Femur (tissue), 1 donor: ENCODE results near the gene ZBP1.

ENCODE experiments used
- DNase-seq: peaks from one replicate; pipeline ENCODE4 v3.0.0-alpha.2; 2017

Gene ZBP1

DNA sequence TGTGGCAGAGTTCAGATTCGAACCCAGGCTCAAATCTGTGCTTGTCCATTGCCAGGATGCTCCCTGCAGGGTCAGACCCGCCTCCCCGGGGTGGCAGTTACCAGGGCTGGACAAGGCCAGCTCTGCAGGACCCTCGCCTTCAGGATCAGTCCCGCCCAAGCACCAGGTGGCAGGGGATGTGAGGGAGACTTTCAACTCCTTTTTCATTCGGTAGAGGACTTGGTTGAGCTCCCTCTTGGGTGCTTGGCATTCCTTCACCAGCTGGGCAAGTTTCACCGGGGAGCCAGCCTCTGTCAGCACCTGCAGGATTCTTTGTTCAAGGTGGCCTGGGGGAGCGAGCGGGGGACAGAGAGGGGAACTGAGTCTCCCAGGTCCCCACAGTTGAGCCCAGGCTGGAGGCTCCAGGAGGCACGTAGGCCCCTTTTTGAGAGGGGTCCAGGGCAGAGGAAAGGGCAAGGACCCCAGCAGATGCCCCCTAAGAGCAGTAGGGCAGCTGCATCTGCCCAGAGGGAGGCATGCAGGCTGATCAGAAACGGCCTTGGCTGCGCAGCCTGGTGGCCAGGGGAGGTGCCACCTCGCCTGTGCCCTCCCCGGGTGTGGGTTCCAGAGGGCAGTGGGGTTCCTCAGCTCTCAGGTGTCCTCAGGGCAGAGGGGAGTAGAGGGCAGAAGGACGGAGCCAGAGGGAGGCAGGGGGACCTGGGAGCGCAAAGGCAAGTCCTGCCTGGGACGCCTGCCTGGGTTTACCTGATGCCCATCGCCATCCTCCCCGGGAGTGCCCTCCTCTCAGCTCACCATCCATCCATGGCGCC, 3.9 kb downstream of the ZBP1 start:
- no peak for DNase-seq

- DNase-seq, result no peak
These were observed 4.8 kb downstream of the ZBP1 start for GRCh38 chr20:57615445-57615811.

DNA sequence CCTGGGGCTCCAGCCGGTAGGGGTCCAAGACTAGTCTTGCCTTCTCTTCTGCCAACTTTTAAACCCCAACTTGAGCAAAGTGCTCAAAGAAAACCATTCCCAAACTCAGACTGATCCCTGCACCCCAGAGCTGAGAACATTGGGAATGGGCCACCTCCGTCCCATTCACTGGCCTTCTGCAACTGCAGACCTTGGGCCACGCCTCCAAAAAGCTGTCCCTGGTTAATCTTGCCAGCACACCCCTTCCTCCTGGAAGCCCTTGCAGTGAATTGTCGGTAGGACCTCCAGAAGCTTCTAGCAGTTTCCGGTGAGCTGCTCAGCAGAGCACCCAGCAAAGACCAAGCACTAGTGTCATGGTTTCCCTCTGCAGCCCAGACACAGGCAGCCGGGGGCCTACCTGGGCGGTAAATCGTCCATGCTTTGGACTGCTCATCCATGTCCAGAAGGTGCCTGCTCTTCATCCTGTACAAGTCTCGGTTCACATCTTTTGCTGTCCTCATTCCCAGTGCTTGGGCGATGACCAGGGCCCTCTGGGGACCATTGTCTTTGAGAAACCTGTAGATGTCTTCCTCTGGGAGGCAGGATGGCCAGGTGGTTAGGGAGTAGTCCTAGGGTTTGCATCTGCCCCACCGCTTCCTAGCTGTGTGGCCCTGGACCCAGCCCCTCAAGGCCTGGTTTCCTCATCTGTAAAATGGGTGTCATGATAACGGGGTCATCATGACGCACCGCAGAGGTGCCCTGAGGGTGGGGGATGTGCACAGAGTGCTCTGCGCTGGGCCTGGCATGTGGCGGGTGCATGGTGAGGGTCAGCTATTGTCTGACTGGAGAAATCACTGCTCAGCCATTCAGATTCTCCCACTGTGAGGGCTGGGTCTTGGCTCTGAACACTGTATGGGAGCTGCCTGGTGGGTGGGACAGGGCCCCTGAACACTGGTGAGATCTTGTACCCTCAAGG, 5.5 kb downstream of the ZBP1 start:
- no peak for DNase-seq

GRCh38 chr20:57613481-57613921, 6.7 kb downstream of the ZBP1 start:
- no peak for DNase-seq

GRCh38 chr20:57612916-57613315, 7.3 kb downstream of the ZBP1 start:
- DNase-seq, result no peak

- no peak for DNase-seq
These were observed 7.8 kb downstream of the ZBP1 start for GRCh38 chr20:57612436-57612835.

- no peak for DNase-seq
These were observed 8.5 kb downstream of the ZBP1 start for GRCh38 chr20:57611586-57612311.

- no peak for DNase-seq
These were observed 9.8 kb downstream of the ZBP1 start for GRCh38 chr20:57610261-57610952.

- no peak for DNase-seq
These were observed 10.4 kb downstream of the ZBP1 start for GRCh38 chr20:57609842-57610167.

DNA sequence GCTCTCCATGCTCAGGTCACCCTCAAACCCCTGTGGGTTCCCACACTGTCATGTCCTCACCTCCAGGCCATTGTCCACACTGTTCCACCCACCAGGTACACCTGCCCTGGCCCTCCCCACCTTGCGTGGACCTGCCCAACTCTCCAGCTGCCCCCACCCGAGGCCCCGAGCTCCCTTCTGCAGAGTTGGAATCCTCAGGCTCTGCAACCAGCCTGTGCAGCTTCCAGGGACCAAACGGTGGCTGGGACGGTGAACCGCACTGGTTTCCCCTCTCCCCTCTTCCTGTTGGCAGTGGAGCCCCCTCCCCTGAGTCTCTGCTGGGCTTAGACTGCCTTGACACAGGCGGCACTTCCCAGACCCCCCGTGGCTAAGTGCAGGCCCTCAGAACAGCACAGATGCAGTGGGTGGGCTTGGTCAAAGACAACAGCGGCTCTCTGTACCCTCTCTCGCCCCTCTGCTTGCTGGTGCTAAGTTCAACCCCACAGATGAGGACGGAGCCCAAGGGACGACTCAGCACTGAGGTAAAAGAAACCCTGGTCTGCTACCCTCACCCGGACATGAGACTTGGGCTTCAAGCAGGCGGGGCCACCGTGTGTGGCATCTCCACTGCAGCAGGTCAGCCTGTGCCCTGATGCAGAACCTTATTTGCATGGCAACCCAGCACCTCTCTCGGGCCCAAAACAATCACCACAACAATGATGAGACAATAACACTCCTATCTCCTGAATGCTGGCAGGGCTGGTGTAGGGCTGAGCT, 11.0 kb downstream of the ZBP1 start:
- no peak for DNase-seq

- DNase-seq, result no peak
These were observed 11.7 kb downstream of the ZBP1 start for GRCh38 chr20:57608516-57608915.

GRCh38 chr20:57605878-57606277, 14.3 kb downstream of the ZBP1 start:
- DNase-seq, result no peak

- DNase-seq, result no peak
These were observed 15.2 kb downstream of the ZBP1 start for GRCh38 chr20:57605045-57605444.

- DNase-seq, result no peak
These were observed 17.1 kb downstream of the ZBP1 start for GRCh38 chr20:57603120-57603519.

- DNase-seq, result no peak
These were observed 18.5 kb downstream of the ZBP1 start for GRCh38 chr20:57601737-57602136.

- no peak for DNase-seq
These were observed 19.0 kb downstream of the ZBP1 start for GRCh38 chr20:57601211-57601570.

GRCh38 chr20:57600320-57601210, 19.7 kb downstream of the ZBP1 start:
- DNase-seq, result no peak

- no peak for DNase-seq
These were observed 21.7 kb downstream of the ZBP1 start for GRCh38 chr20:57598491-57598890.

GRCh38 chr20:57598060-57598459, 22.2 kb downstream of the ZBP1 start:
- no peak for DNase-seq

DNA sequence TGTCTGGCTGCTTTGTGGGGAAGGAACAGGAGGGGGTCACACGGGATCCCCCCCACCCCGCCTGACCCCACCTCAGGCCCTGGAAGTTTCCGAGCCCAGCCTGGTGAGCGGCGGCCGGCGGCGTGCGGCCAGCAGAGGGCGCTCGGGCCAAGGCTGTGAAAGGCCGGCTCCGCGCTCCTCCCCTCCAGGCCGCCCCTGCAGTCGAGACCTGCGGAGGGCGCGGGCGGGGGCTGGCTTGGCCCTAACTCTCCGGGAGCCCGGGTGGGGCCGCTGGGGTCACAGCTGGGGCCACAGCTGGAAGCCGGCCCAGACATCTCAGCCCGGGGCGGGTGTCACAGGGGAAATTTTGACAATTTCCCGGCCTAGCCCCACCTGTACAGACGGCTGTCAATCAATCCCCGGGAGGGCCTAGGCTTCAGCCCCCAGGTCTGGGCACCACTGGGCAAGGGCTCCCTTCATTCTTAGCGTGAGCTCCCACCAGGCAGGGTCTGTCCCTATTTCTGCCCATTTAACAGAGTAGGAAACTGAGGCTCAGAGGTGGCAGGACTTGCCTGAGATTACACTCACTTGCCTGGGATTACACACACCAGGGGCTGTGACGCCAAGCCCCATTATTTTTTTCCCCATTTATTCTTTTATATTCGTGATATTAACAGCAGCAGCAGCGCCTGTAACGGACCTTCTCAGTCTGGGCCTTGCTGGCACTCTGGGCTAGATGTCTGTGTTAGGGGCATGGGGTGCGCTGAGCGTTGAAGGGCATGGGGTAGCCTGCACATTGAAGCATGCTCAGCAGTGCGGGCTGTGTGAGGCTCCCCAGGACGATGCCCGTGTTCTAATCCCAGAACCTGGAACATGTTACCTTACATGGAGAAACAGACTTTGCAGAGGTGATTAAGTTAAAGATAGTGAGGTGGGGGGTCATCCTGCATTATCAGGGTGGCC, 23.0 kb downstream of the ZBP1 start:
- DNase-seq, result peak; percentile 81
